ENCODE results near the gene PRRC2C. TPM values are rescaled to one million over a fixed set of nuclear protein-coding genes. Genes with fewer than 3 reads are reported as not detected.
A peak's percentile ranks its signal among the peaks of the same experiment; 100 is the strongest.
"Not testable (repeated sequence)": the region's sequence is repeated elsewhere in the genome, so short reads cannot be mapped to it uniquely, and the experiment has no call there.

Gene PRRC2C
- total and polyA plus RNA-seq, 2 experiments from 2014 or later: 186 to 368 TPM

GRCh38 chr1:171600310-171600709, 115.0 kb downstream of the PRRC2C start:
- not testable (repeated sequence) for H3K4me2 ChIP-seq; H3F3A ChIP-seq (replicated peaks; ENCODE audit: low read depth); H3K36me3 ChIP-seq (ENCODE audit: insufficient read depth); H3K27me3 Mint-ChIP-seq (ENCODE audit: insufficient read depth, low read depth, poor library complexity); H2AFZ ChIP-seq; DNase-seq (ENCODE audit: low spot score); H3K27ac ChIP-seq (ENCODE audit: low read depth); H3K27ac Mint-ChIP-seq; H3K9me3 Mint-ChIP-seq; H3K4me1 ChIP-seq (ENCODE audit: insufficient read depth); H3K9me2 ChIP-seq (ENCODE audit: insufficient read depth); H3K79me2 ChIP-seq (replicated peaks; ENCODE audit: insufficient read depth); ATAC-seq; H3K4me3 Mint-ChIP-seq; H3K4me1 Mint-ChIP-seq; H4K20me1 ChIP-seq (replicated peaks; ENCODE audit: insufficient read depth); H3K36me3 Mint-ChIP-seq (ENCODE audit: low read depth); H3K4me3 ChIP-seq; H3K27me3 ChIP-seq (ENCODE audit: insufficient read depth)

DNA sequence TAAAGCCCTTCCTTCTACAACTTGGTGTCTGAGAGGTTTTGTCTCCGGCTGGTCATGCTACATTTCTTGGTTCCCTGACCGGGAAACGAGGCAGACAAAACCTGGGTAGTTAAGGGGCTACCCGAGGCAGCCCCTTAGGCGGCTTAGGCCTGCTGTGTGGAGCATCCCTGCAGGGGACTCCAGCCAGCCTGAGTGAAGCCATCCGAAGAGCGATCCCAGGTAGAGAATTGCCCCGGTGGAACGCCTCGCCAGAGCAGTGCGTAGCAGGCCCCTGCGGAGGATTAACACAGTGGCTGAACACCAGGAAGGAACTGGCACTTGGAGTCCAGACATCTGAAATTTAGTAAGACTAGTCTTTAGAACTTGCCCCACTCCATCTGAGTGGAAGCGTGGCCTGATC, 115.5 kb downstream of the PRRC2C start:
- Mint-ChIP-seq H3K4me3 (no peak overlapping the region), H3K4me1 (peaks cover 8% of the 10 kb centered on the region), H3K36me3 (ENCODE audit: low read depth) (no peaks in the 10 kb centered on the region), H3K9me3 (no peaks in the 10 kb centered on the region), H3K27me3 (ENCODE audit: insufficient read depth, low read depth, poor library complexity) (peaks cover 4% of the 10 kb centered on the region), H3K27ac (no peak overlapping the region)
- Histone ChIP-seq H3K36me3 (ENCODE audit: insufficient read depth) (no peaks in the 10 kb centered on the region), H3K79me2 (replicated peaks; ENCODE audit: insufficient read depth) (no peaks in the 10 kb centered on the region), H3K9me2 (ENCODE audit: insufficient read depth) (no peaks in the 10 kb centered on the region), H3K4me2 (no peak overlapping the region), H3K4me1 (ENCODE audit: insufficient read depth) (peaks cover 4% of the 10 kb centered on the region; the same call in 1 of the 2 replicates), H3K27me3 (ENCODE audit: insufficient read depth) (no peaks in the 10 kb centered on the region), H2AFZ (no peak overlapping the region), H3K27ac (ENCODE audit: low read depth) (no peak overlapping the region), H3K4me3 (no peak overlapping the region), H3F3A (replicated peaks; ENCODE audit: low read depth) (no peaks in the 10 kb centered on the region), H4K20me1 (replicated peaks; ENCODE audit: insufficient read depth) (no peaks in the 10 kb centered on the region; the same call in 1 of the 2 replicates)
- no peak for DNase-seq (ENCODE audit: low spot score)
- peak; percentile 71 for ATAC-seq
- no peak for TF ChIP-seq EZH2phosphoT487 (IDR thresholded peaks at IDR 0.05; ENCODE audit: unreplicated experiment)
- no peak for TF ChIP-seq CTCF (conservative IDR thresholded peaks at IDR 0.05; ENCODE audit: low read depth in 2 of 2)
- TF ChIP-seq POLR2AphosphoS5 (IDR thresholded peaks at IDR 0.05; ENCODE audit: low read depth): no peak
- no peak for TF ChIP-seq ZNF114 (CRISPR knock-in tag; IDR thresholded peaks at IDR 0.05)
- no peak for TF ChIP-seq ZNF462 (CRISPR knock-in tag; IDR thresholded peaks at IDR 0.05)
- TF ChIP-seq JUNB (IDR thresholded peaks at IDR 0.05; ENCODE audit: unreplicated experiment): no peak
- no peak for TF ChIP-seq CREB1 (CRISPR knock-in tag; IDR thresholded peaks at IDR 0.05; ENCODE audit: low read depth)
- TF ChIP-seq STAT1 (IDR thresholded peaks at IDR 0.05; ENCODE audit: unreplicated experiment): no peak
- no peak for TF ChIP-seq NANOG (IDR thresholded peaks at IDR 0.05; ENCODE audit: borderline replicate concordance)
- no peak for TF ChIP-seq ZNF331 (CRISPR knock-in tag; IDR thresholded peaks at IDR 0.05; ENCODE audit: low read depth)
- TF ChIP-seq, protein P1, sequence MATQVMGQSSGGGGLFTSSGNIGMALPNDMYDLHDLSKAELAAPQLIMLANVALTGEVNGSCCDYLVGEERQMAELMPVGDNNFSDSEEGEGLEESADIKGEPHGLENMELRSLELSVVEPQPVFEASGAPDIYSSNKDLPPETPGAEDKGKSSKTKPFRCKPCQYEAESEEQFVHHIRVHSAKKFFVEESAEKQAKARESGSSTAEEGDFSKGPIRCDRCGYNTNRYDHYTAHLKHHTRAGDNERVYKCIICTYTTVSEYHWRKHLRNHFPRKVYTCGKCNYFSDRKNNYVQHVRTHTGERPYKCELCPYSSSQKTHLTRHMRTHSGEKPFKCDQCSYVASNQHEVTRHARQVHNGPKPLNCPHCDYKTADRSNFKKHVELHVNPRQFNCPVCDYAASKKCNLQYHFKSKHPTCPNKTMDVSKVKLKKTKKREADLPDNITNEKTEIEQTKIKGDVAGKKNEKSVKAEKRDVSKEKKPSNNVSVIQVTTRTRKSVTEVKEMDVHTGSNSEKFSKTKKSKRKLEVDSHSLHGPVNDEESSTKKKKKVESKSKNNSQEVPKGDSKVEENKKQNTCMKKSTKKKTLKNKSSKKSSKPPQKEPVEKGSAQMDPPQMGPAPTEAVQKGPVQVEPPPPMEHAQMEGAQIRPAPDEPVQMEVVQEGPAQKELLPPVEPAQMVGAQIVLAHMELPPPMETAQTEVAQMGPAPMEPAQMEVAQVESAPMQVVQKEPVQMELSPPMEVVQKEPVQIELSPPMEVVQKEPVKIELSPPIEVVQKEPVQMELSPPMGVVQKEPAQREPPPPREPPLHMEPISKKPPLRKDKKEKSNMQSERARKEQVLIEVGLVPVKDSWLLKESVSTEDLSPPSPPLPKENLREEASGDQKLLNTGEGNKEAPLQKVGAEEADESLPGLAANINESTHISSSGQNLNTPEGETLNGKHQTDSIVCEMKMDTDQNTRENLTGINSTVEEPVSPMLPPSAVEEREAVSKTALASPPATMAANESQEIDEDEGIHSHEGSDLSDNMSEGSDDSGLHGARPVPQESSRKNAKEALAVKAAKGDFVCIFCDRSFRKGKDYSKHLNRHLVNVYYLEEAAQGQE (IDR thresholded peaks at IDR 0.05; ENCODE audit: unreplicated experiment): no peak
